HEK293T (cell line): ENCODE data around the gene SPTBN5.

Experiments
- CTCF ChIA-PET: fragments of 350-600 bp; formaldehyde crosslinking; extraction: SDS; loops from one replicate; lab custom pipeline; 2021; ENCODE audit warnings: antibody characterized with exemption, inconsistent platforms; lab: Yijun Ruan, JAX
- POLR2A ChIA-PET: fragments of 350-600 bp; formaldehyde crosslinking; extraction: SDS; loops from one replicate; lab custom pipeline; 2020; ENCODE audit warnings: antibody characterized with exemption, inconsistent platforms; lab: Yijun Ruan, JAX
- DNase-seq: peaks from one replicate; pipeline ENCODE4 v3.0.0; 2012; ENCODE audit warnings: mixed read lengths; ENCODE audit errors: extremely low spot score
- ARNT ChIP-seq: fragments of 450-650 bp; IDR thresholded peaks from 2 replicates; pipeline ENCODE4 v1.6.1; 2017; ENCODE audit warnings: mild to moderate bottlenecking
- BHLHE40 ChIP-seq: fragments of 450-650 bp; IDR thresholded peaks from 2 replicates; pipeline ENCODE4 v1.6.1; 2016; ENCODE audit warnings: mild to moderate bottlenecking, moderate library complexity, borderline replicate concordance
- CTBP1 ChIP-seq: fragments of 450-650 bp; IDR thresholded peaks from 2 replicates; pipeline ENCODE4 v1.6.1; 2016; ENCODE audit warnings: borderline replicate concordance
- ELF4 ChIP-seq: fragments of 450-650 bp; IDR thresholded peaks from 2 replicates; pipeline ENCODE4 v1.6.1; 2017; ENCODE audit warnings: antibody characterized with exemption
- FOXA1 ChIP-seq: fragments of 450-650 bp; IDR thresholded peaks from 2 replicates; pipeline ENCODE4 v1.6.1; 2016; ENCODE audit warnings: mild to moderate bottlenecking
- FOXK2 ChIP-seq: fragments of 450-650 bp; IDR thresholded peaks from 2 replicates; pipeline ENCODE4 v1.6.1; 2016; ENCODE audit warnings: mild to moderate bottlenecking
- FOXM1 ChIP-seq: fragments of 450-650 bp; IDR thresholded peaks from 2 replicates; pipeline ENCODE4 v1.6.1; 2017; ENCODE audit warnings: mild to moderate bottlenecking, borderline replicate concordance
- HDGF ChIP-seq: fragments of 450-650 bp; IDR thresholded peaks from 2 replicates; pipeline ENCODE4 v1.6.1; 2017; ENCODE audit warnings: antibody characterized with exemption, borderline replicate concordance
- L3MBTL2 ChIP-seq: fragments of 450-650 bp; conservative IDR thresholded peaks from 2 replicates; pipeline ENCODE4 v1.6.1; 2016; ENCODE audit warnings: mild to moderate bottlenecking
- LEF1 ChIP-seq: fragments of 450-650 bp; IDR thresholded peaks from 2 replicates; pipeline ENCODE4 v1.6.1; 2017; ENCODE audit warnings: mild to moderate bottlenecking, borderline replicate concordance
- NFRKB ChIP-seq: fragments of 450-650 bp; IDR thresholded peaks from 2 replicates; pipeline ENCODE4 v1.6.1; 2016; ENCODE audit warnings: mild to moderate bottlenecking, moderate library complexity
- PKNOX1 ChIP-seq: fragments of 450-650 bp; IDR thresholded peaks from 2 replicates; pipeline ENCODE4 v1.6.1; 2016
- SP1 ChIP-seq: fragments of 450-650 bp; IDR thresholded peaks from 2 replicates; pipeline ENCODE4 v1.6.1; 2017
- SUZ12 ChIP-seq: fragments of 450-650 bp; IDR thresholded peaks from 2 replicates; pipeline ENCODE4 v1.6.1; 2016; ENCODE audit warnings: mild to moderate bottlenecking
- TARDBP ChIP-seq: fragments of 450-650 bp; IDR thresholded peaks from 2 replicates; pipeline ENCODE4 v1.6.1; 2016
- ZNF384 ChIP-seq: fragments of 450-650 bp; IDR thresholded peaks from 2 replicates; pipeline ENCODE4 v1.6.1; 2016

SPTBN5 gene

GRCh38 chr15:41895491-41895890 is 1.6 kb upstream of the SPTBN5 start:
- CTCF ChIA-PET, result interaction anchor here (0.6 to 1.4 kb wide), 2 partner anchors 9 to 18 kb away, joined by 3 to 10 read pairs; no protein-coding TSS in a partner anchor
- POLR2A ChIA-PET, result no interaction called here
- DNase-seq, result no peak
- TF ChIP-seq LEF1 (no peak), FOXA1 (no peak), ZNF384 (no peak), SP1 (no peak), PKNOX1 (no peak), TARDBP (no peak), NFRKB (no peak), FOXK2 (no peak), CTBP1 (no peak), HDGF (no peak), BHLHE40 (no peak), L3MBTL2 (no peak)

GRCh38 chr15:41894791-41895463 is 1.1 kb upstream of the SPTBN5 start:
- DNase-seq, result no peak
- ChIA-PET POLR2A (no interaction called here), CTCF (interaction anchor here (1.4 kb wide), 1 partner anchor 10 kb away, joined by 10 read pairs; no protein-coding TSS in a partner anchor)
- TF ChIP-seq ZNF384 (no peak), SUZ12 (no peak), BHLHE40 (no peak), TARDBP (no peak), HDGF (no peak), FOXA1 (no peak), CTBP1 (no peak), ELF4 (no peak), ARNT (no peak), FOXK2 (no peak), NFRKB (no peak), PKNOX1 (no peak), SP1 (no peak), FOXM1 (no peak)

- ChIA-PET POLR2A (no interaction called here), CTCF (no interaction called here)
- DNase-seq, result no peak
- no peak for TF ChIP-seq SUZ12
- TF ChIP-seq NFRKB, result no peak
- no peak for TF ChIP-seq ARNT
- TF ChIP-seq TARDBP, result no peak
- TF ChIP-seq FOXM1, result no peak
- no peak for TF ChIP-seq ELF4
- TF ChIP-seq ZNF384, result no peak
- TF ChIP-seq LEF1, result no peak
- TF ChIP-seq PKNOX1, result no peak
- TF ChIP-seq L3MBTL2, result no peak
- no peak for TF ChIP-seq BHLHE40
- TF ChIP-seq HDGF, result no peak
- TF ChIP-seq CTBP1, result no peak
- no peak for TF ChIP-seq FOXA1
- no peak for TF ChIP-seq SP1
- TF ChIP-seq FOXK2, result no peak
These were observed 468 bp upstream of the SPTBN5 start for GRCh38 chr15:41894251-41894790.

GRCh38 chr15:41892621-41893421 is 1.0 kb downstream of the SPTBN5 start:
- no peak for DNase-seq
- ChIA-PET POLR2A (no interaction called here), CTCF (interaction anchor here (0.6 to 1.4 kb wide), 2 partner anchors 12 to 92 kb away, joined by 3 to 6 read pairs; no protein-coding TSS in a partner anchor)
- TF ChIP-seq LEF1, result no peak
- no peak for TF ChIP-seq L3MBTL2
- no peak for TF ChIP-seq PKNOX1
- no peak for TF ChIP-seq FOXK2
- TF ChIP-seq SP1, result no peak
- TF ChIP-seq SUZ12, result no peak
- TF ChIP-seq ELF4, result no peak
- TF ChIP-seq ZNF384, result no peak
- TF ChIP-seq FOXM1, result no peak
- no peak for TF ChIP-seq ARNT

- POLR2A ChIA-PET, result no interaction called here
- DNase-seq, result no peak
- no peak for TF ChIP-seq CTBP1
- TF ChIP-seq BHLHE40, result no peak
- TF ChIP-seq SP1, result no peak
- TF ChIP-seq ZNF384, result no peak
- TF ChIP-seq SUZ12, result no peak
- no peak for TF ChIP-seq L3MBTL2
- TF ChIP-seq NFRKB, result no peak
- TF ChIP-seq TARDBP, result no peak
- TF ChIP-seq ELF4, result no peak
- no peak for TF ChIP-seq FOXA1
- TF ChIP-seq FOXK2, result no peak
- TF ChIP-seq LEF1, result no peak
- TF ChIP-seq ARNT, result no peak
- no peak for TF ChIP-seq HDGF
- no peak for TF ChIP-seq FOXM1
- no peak for TF ChIP-seq PKNOX1
- CTCF ChIA-PET, result interaction anchor here (1.2 kb wide), 1 partner anchor 13 kb away, joined by 6 read pairs; no protein-coding TSS in a partner anchor
These were observed 1.9 kb downstream of the SPTBN5 start for GRCh38 chr15:41891946-41892345.
